Endometrial microvascular endothelial cells (primary cell): ENCODE measurements around the gene TBC1D22A. TPM values are rescaled to one million over a fixed set of nuclear protein-coding genes. Genes with fewer than 3 reads are reported as not detected.

Experiments used
- in situ Hi-C: cut with HindIII; loops from 2 replicates; pipeline ENCODE4 v1.10.0; 2017; ENCODE audit warnings: low sequenced_read_pairs, low pct_unique_long_range_greater_than_20kb; ENCODE audit errors: inconsistent ontology term
- total RNA-seq: library from RNA; depleted of rRNA; stranded (reverse); fragments of >200 nt; gene quantifications from one replicate; pipeline ENCODE4 v1.2.3, GENCODE V29; 2015; ENCODE audit errors: inconsistent ontology term

The TBC1D22A gene
- total RNA-seq, 1 donor from 2014 or later: 20.0 TPM

- in situ Hi-C loops: no loop called here
Observed at GRCh38 chr22:47201186-47201995, 438.9 kb downstream of the TBC1D22A start.

DNA sequence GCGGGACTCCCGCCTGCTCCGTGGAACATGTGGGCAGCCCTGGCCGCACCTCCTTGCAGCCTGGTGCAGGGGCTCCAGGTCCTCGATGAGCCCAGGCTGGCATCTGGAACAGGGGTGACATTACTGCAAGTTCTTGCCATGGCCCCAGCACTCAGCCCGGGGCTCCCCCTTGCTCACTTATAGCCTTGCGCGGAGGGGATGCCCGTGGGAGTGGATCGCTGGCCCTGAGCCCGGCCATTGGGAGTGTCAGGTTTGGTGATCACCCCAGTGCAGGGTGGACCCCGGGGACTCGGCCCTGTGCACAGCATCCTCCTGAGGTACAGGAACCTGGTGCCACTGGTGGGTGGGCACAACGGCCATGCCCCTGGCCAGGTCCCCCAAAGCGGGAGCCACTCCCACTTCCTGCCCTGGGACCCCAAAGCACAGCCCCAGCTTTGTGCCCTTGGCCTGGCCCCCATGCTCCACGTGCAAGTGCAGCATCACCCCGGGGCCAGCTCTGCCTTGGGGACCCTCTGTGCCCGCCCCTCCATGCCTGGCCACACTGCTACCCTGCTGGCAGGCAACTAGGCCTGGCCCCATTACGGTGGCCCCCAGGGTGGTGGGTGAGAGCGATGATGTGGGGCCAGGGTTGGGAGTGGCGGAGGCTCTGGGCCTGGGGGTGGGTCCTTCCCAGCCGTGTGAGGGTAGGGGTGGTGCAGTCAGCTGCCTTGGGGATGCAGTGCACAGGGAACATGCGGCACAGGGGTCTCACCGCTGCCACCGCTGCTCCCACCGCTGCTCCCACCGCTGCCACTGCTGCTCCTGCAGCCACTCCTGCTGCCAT, 439.8 kb downstream of the TBC1D22A start:
- in situ Hi-C loops: no loop called here

DNA sequence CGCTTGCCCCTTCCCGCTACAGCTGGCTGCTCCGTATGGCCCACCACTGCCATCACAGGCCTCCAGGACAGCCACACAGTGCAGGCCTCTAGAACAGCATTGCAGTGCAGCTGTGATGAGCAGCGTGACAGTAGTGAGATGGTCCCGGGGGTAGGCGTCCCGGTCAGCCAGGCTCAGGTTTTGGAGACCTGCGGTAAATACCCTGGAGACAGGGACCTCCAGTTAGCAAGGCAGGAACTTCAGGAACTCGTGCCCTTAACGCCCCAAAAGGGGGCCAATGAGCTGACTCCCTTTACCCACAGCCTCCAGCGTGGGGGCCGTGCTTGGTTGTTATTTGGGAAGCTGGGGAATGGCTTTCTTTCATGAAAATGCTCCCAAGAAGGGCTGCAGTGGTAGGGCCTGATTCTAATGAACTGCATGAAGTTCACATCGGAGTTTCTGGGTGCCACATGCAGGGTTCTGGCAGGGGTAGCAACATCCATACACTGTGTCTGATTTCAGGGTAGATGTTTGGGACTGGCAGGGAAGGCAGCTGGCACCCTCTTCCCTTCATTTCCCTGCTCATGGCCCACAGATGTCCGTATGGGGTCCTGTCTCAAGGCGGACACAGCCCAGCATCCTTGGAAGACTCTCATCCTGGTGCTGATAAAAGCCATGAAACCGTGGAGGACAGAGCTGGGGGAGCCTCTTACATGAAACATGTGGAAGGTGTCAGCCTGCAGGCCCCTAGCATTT, 440.5 kb downstream of the TBC1D22A start:
- in situ Hi-C loops: no loop called here

GRCh38 chr22:47203554-47203991, 441.1 kb downstream of the TBC1D22A start:
- in situ Hi-C loops: no loop called here

DNA sequence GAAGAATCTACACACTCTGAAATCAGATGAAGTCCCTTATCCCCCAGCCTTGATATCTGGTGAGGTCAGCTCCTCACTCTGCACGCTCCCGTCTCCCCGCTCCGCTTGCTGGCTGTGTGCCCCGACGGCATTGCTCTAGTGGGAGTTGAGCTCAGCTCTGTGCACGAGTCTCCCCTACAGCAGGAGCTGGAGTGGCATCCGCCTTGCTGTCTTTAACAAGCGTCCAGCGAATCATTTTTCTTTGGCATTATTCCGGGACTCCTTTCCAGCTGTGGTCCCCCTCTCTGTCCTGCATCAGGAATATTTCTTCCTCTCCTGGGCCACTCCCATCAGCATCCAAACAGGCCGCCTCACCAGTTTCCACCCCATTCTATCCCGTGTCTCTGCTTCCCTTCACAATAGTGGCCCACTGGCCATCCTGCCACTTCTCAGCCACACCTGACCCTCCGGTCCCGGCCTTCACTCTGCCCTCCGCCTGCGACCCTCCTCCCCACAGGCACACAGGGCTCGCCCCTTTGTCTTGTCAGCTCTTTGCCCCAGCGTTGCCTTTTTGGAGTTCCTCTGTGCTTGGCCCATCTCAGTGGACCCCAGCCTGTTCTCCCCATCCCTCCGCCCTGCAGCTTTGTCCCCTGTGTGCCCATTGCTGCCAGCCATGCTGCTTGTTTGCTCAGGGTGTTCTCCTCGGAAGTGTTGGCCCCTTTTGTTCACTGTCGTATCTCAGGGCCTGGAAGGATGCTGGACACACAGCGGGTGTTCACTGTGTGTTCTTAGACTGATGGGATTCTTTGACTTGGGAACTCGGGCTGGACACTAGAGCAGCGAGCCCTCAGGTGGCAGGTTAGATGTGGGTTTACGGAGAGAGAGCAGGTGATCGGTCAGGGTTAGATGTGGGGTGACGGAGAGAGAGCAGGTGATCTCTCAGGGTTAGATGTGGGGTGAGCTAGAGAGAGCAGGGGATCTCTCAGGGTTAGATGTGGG, 441.8 kb downstream of the TBC1D22A start:
- in situ Hi-C loops: no loop called here

DNA sequence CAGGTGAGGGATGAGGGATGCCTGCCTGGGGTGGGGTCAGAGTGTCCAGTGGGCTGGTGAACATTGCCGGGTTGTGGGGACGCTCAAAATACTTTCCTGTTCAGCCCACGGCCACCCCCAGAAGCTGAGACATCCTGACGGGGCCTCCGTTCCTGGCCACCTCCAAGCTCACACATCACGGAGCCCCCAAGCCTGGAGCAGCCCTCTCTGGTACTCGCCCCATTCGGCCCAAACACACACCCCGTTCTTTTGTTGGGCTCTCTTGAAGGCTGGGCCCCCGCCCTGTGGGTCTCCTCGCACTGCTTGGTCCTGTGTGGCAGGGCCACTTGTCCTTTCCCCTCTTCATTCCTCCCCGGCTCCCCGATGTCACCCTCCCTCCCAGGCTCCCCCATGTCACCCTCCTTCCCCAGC, 442.6 kb downstream of the TBC1D22A start:
- in situ Hi-C loops: no loop called here

GRCh38 chr22:47205554-47205953, 443.1 kb downstream of the TBC1D22A start:
- in situ Hi-C loops: no loop called here

GRCh38 chr22:47206164-47206563, 443.7 kb downstream of the TBC1D22A start:
- in situ Hi-C loops: no loop called here

- in situ Hi-C loops: no loop called here
Observed at GRCh38 chr22:47206666-47207218, 444.3 kb downstream of the TBC1D22A start.

GRCh38 chr22:47207387-47207786, 444.9 kb downstream of the TBC1D22A start:
- in situ Hi-C loops: no loop called here

GRCh38 chr22:47207846-47208554, 445.6 kb downstream of the TBC1D22A start:
- in situ Hi-C loops: no loop called here

- in situ Hi-C loops: no loop called here
Observed at GRCh38 chr22:47208630-47209029, 446.2 kb downstream of the TBC1D22A start.

- in situ Hi-C loops: no loop called here
Observed at GRCh38 chr22:47209040-47209514, 446.6 kb downstream of the TBC1D22A start.

- in situ Hi-C loops: no loop called here
Observed at GRCh38 chr22:47209547-47210023, 447.1 kb downstream of the TBC1D22A start.

DNA sequence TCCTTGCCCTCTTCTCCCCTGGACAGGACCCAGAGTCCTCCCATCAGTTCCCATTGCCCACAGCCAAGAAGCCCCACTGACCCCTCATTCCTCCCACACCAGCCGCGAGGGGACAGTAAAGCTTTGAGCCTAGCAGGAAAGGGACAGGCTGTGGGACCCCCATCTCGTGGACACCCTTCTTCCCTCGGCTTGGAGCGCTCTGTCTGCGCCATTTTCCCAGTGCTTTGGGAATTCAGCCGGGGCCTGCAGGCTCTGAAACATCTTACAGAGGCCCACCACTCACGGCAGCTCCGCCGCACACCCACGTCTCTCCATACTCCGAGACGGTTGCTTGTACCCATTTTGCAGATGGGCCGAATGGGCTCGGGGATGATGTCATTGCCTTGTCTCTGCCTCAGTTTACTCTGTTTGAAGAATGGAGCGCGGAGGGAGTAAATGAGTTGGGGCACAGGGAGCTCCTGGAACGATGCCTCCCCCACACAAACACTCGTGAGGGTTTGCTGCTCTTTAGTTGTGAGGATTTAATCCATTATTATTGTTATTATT, 447.7 kb downstream of the TBC1D22A start:
- in situ Hi-C loops: no loop called here

GRCh38 chr22:47210686-47211085, 448.2 kb downstream of the TBC1D22A start:
- in situ Hi-C loops: no loop called here
